HG02763 (cell line): Measurements from ENCODE around the gene POMGNT1.

ENCODE experiments used
- ATAC-seq: cut with Tn5 transposase; IDR thresholded peaks from one replicate; pipeline ENCODE4 v1.9.1; 2021; ENCODE audit warnings: mild to moderate bottlenecking, moderate library complexity; ENCODE audit not compliant: unreplicated experiment

POMGNT1 gene

DNA sequence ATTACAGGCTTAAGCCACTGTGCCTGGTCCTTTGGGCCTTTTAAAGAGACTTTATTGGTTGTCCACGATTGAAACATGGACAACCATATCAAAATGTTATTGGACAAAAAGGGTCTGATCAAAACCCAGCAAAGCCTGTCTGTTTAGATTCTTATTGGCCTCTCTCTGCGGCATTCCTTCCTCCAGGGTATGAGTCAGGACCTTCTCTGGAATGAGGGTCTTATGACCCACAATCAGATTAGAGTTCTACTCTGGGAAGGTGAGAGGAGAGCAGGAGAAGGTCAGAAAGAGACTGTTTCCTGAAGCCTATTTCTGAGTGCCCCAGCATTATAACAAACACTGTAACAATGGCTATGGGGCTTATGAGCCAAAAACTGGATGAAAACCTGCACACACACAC is 12.8 kb upstream of the POMGNT1 start:
- no peak for ATAC-seq

DNA sequence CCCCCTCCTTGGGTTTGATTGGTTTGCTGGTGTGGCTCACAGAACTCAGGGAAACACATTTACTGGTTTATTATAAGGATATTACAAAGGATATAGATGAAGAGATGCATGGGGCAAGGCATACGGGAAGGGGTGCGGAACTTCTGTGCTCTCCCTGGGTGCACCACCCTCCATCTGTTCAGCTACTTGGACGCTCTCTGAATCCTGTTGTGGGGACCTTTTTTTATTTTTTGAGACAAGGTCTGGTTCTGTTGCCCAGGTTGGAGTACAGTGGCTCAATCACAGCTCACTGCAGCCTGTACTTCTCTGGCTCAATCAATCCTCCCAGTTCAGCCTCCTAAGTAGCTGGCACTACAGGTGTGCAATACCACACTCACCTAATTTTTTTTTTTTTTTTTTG is 12.3 kb upstream of the POMGNT1 start:
- no peak for ATAC-seq

DNA sequence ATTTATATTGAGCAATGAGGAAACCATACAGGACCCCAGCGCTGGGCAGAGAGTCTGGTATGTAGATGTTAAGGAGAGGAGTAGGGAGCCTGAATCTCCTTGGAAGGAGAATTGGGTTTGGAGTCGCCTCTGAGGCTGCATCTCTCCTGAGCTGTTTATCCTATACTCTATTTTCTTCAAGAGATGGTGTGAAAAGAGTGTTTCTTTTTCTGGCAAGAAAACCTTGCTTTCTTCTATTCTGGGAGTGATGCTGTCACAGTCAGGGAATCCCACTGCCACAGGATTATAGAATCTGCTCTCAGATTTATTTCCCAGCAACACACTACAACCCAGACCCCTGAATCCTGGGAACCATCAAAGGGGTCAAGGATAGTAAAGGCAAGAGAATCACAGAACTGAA is 8.2 kb upstream of the POMGNT1 start:
- ATAC-seq, result no peak

DNA sequence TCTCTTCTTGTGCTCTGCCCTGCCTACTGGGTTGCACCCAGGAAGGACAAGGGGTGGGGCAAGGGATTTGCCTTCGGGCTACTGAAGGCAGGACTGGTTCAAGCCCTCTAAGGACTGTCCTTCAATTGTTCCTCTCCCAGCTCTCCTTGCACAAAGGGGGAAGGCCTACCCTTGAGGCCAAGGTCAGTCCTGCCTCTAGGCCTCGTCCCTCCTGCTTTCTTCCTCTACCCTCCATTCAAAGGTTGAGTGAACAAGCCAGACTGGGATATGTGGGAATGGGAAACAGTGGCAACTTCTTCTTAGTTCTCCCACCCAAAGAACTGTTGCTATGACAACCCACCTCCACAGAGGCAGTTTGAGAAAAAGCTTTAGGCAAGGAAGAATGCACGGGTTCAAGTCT is 7.6 kb upstream of the POMGNT1 start:
- no peak for ATAC-seq

DNA sequence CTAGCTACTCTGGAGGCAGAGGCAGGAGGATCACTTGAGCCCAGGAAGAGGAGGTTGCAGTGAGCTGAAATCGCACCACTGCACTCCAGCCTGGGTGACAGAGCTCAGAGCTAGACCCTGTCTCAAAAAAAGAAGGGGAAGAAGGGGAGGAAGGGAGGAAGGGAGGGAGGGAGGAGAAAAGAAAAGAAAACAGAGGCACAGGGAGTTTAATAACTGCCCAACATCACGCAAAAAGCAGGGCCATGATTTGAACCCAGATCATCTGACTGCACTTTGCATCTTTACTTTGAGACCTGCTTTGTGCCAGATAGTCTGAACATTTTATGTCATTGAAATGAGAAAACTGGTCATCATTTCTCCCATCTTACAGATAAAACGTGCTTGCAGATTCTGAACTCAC is 6.9 kb upstream of the POMGNT1 start:
- ATAC-seq, result no peak

DNA sequence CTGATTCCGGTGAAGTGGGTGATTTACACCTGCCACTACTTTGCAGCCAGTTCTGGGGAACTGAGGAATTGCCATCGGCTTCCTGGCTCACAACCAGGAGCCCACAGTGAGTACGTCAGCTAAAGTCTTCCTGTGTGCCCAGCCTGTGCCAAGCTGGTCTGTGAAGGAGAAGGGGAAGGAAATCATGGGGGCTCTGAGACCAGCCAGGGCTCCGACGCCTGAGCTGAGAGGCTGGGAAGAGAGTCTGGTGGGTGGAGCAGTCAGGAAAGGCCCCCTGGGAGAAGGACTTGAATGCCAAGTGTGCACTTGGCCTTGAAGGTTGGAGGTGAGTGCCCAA is 6.1 kb upstream of the POMGNT1 start:
- no peak for ATAC-seq

DNA sequence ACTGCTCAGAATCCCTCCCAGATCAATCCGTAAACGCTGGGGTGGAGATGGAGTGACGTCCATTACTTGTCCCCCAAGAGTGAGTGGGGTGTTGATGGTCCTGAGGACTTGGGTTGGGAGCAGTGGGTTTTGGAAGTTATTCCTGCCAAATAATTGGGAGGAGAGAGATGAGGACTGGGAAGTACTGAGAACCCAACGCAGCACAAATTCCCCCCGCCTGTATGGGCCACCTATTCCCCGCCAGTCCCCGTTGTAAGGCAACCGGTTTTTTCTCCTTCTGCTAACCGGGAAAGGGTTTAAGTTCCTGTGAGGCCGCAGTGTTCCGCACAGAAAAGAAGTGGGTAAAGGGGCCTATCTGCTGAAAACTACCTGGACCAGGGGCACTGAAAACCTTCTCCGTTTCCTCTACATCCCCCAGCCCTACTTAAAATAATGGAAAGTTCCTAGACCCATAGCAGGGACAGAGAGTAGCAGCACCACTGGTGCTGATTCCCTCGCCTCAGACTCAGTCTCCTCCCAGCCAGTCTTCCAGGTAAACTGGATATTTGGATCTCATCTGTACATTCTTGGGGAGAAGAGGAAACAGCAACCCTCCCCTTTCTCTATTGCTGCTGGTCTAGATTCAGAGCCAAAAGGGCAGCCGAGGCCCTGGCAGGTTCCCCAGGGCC is 5.6 kb upstream of the POMGNT1 start:
- ATAC-seq, result no peak

DNA sequence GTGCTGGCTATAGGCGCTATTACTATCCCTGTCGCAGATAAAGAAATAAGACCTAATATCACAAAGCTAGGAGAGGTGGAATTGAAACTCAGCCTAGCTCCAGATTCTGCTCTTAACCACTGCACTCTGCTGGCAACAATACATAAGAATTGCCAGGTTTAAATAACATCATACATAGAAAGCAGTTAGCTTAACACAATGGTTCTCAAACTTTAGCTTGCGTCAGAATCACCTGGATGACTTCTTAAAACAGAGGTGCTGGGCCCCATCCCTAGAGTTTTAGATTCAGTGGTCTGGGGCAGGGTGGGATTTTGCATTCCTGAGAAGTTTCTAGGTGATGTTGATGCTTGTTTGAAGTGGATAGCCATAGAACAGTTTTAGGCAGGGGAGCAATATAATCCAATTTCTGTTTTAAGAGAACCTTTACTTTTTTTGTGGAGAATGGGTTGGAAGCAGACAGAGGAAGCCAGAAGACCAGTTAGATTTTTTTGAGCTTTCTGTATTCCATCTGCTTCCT is 1.1 kb upstream of the POMGNT1 start:
- no peak for ATAC-seq

DNA sequence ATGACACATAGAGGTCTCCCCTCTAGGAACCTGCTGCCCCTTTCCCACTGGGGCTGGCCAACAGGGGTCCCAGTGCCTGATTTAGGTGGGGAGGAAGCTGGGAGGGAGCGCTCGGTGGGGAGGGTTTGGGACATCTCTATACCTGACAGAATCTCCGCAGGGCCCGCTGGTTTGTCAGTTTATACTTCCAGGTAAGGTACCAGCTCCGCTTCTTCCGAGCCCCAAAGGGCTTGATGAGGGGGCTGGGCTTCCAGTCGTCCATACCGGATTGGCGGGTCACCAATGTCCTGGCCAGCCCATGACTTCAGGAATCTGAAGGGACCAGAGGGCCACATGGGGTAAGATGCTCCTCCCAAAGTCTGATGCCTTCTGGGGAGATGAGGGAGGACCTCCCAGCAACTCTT is 672 bp downstream of the POMGNT1 start:
- ATAC-seq, result no peak

DNA sequence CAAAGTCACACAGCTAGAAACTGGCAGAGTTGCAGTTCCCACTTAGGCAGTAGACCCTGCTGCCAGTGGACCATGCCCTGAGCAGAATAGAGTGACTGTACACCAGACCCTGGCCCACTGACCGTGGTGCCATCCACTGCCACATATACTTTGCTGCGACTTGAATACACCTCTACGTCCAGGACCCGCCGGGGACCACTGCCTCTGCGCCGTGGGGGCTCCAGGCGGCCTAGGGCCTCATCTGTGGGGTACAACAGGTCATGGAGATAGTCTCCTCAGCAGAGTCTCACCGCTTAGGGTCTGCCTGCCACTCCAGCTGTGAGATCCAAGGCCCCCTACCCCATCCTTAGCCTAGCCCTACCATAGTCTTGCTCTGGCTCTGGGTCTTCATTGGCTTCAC is 1.6 kb downstream of the POMGNT1 start:
- no peak for ATAC-seq

DNA sequence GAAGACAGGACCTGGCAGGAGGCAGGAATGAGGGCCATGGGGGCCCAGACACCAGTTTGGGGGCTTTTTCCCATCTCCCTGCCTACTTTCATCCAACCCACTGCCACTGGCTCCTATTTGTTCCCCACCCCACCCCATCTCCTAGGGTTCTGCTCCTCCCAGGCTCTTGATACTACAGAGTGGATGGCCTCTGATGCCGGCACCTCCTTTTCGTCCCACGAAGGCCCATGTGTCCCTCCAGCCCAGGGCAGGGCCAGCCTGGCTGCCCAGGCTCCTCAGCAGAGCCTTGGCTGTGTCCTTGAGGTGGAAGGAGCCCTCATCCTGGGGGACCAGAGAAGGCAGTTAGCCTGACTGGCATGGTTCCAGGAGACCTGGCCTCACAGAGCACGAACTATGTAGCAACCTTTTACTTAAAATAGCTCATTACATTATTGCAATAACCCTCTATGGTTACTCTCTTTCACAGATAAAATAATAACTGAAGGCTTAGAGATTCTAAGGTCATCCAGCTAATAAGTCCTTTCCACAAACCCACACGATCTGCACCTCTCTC is 3.5 kb downstream of the POMGNT1 start:
- ATAC-seq, result no peak

DNA sequence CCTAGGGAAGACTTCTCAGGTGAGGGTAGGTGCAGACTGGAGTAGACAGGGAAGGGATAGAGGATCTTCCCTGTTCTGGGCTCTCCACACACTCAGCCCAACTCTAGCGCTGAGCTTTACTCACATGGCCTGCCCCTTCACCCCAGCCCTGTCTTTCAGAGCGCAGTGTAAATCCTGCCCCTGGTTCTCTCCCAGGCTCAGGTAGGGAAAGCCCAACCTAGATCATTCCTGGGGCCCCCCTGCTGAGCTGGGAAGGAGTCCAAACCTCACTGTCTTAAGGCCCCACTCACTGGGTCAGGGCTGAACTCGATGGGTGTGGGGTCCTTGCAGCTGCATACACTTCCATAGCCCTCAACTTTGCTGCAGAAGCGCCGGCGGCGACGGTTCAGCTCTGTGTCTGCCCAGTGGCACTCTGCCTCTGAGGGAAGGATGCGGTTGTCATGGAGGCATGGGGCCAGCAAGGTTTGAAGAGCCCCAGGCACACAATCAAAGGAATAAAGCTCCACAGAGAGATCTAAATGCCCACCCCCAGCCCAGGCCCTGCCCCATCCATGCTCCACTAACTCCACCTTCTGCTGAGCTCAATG is 4.2 kb downstream of the POMGNT1 start:
- ATAC-seq, result no peak

DNA sequence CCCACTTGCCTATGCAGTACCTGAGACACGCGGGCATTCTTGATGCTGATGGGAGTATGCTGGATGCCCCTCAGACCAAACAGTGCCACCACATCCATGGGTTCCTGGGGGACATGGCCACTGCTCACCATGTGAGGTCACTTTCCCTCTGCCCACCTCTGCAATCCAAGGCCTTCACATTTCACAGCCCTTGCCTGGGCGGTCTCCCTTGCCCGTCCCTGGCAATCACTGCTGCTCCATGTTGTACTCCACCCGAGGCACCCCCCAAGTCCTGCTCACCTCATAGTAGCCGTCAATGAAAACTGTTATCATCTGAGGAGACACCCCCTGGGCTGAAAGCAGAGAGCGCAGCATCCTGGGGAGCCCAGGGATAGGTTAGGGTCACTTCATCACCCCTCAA is 4.9 kb downstream of the POMGNT1 start:
- ATAC-seq, result no peak

DNA sequence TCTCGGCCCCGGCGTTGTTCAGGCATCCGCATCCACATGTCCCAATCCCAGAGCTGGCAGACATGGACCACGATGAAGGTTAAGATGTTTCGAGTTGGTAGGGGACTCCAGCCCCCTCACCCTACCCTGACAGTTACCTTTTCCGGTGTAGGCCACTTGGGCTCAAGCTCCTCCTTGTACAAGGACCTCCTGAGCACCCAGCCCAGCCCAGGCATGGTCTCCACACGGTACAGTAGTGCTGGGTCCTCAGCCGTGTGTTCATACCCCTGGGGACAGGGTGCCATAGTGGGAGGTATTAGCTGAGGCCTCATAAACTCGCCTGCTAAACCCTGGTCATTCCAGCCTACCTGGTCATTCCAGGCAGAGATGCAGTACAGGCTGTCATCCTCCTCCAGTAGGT is 6.1 kb downstream of the POMGNT1 start:
- ATAC-seq, result no peak

DNA sequence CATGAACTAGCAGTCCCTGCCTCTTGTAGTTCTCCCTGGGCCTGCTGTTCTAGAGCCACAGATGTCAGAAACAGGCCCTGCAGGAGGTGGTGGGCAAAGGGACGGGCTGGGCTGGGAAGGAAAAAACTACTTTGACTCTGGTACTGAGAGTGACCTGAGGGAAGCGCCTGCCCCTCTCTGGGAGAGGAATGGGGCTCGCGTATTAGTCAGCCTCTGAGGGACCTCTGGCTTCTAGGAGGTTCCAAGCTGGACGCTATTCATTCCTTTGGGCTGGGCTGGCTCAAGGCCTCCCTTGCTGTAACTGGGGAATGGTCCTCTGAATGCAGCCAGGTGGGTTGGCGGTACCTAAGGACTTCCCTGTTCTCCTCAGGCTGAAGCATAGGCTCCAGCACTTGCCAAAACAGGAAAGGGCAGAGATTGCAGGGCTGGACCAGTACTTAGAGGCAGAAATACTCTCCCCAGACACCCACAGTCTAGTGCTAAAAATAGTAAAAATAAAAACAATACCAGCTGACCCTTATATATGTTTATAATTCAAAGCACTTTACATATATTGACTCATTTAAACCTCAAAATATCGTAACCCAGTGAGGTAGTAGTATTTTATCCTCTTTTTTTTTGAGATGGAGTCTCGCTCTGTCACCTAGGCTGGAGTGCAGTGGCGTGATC is 7.1 kb downstream of the POMGNT1 start:
- ATAC-seq, result no peak

DNA sequence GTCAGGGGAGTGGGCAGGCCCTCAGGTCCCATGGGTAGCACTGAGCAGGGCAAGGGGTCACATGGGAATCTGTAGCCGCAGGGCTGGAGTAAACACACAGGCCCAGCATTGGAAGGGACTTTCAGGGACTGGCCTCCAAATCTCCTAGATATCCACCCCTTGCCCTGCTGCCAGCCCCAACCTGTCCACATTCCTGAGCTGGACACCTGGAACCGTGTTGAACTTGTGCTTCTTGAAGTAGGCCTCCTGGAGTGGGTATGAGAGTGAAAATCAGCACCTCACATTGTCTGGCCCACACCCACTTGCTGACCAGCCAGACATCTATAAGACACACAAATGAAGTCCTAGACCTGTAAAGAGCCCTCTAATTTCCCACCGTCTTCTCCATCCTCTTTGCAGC is 7.7 kb downstream of the POMGNT1 start:
- no peak for ATAC-seq

DNA sequence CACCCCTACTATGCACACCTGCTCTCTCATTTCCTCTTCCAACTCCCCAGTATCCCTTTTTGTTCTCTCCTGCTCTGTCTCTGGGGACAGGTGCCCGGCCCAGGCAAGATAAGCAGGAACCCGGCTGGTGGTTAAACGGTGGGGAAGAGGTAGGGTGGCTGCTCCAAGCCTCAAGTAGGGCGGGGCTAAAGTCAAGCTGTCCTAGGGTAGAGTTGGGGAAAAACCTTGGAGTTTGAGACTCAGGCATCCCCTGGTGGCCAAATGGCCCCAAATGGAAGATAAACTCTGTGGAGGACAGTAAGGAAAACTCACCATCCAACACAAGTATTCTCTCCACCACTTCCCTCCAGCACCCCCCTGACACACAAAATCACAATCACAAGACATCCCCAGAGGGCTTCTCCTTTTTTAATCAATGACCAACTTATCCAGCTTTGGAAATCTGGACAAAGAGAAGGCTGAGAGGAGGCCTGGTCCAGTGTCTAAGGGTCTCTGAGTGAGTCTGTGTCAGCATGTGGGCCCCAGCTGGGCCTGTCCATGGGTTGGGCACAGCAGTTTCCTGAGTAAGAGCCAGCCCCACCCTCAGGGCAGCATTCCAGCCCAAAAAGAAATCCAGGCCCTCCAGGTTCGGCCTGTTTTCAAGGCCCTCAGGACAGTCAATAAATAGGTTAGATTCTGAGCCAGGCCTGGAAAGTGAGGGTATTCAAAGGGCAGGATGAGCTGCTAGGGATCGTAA is 9.8 kb downstream of the POMGNT1 start:
- ATAC-seq, result no peak

DNA sequence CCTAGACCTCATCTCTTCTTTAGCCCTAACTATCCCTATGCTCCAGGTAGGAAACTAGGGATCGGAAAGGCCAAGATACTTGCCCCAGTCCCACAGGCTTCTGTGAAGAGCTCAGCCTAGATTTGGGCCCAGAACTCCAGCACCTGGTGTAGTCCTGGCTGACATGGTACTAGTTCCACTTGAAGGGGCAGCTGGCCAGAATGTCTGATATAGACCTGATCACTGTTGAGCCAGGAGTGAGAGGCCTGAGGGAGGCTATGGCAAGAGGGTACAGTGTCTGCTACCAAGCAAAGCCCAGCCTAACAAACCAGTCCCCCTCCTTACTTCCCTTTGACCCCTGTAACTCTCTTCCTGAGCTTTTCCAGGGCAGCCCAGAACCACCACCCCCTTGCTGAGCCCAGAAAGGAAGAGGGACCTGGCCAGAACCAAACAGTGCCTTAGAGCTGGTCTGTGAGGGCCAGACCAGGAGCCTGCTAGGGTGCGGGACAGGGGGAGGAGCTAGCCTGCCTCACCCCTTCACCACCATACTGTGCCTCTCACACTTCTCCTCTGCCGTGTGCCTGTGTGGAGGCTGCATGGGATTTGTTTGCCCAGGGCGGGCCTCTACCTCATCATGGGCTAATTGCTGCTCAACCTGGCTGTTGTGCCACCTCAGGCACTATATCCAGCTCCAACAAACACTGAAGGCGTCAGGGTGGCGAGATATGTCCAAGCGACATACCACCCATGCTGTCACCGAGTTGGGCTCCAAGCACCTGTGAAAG is 10.9 kb downstream of the POMGNT1 start:
- ATAC-seq, result no peak

DNA sequence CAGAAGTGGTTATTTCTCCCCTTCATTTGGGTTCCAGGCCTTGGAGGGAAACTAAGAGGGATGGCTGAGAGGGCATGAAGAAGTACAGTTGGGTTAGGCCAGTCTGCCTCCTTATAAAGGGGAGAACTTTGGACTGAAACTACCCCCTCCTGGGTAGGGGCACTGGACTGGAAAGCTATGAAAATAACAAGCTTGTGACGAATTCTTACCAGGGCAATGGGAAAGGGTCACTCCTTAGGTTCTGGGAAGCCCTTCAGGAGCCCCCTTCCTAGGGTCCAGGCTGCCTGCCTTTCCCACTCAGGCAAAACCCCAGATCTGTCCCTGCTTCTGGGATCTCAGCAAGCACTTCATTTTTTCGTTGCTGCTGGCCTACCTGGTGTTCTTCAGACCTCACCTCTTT is 12.2 kb downstream of the POMGNT1 start:
- ATAC-seq, result no peak

DNA sequence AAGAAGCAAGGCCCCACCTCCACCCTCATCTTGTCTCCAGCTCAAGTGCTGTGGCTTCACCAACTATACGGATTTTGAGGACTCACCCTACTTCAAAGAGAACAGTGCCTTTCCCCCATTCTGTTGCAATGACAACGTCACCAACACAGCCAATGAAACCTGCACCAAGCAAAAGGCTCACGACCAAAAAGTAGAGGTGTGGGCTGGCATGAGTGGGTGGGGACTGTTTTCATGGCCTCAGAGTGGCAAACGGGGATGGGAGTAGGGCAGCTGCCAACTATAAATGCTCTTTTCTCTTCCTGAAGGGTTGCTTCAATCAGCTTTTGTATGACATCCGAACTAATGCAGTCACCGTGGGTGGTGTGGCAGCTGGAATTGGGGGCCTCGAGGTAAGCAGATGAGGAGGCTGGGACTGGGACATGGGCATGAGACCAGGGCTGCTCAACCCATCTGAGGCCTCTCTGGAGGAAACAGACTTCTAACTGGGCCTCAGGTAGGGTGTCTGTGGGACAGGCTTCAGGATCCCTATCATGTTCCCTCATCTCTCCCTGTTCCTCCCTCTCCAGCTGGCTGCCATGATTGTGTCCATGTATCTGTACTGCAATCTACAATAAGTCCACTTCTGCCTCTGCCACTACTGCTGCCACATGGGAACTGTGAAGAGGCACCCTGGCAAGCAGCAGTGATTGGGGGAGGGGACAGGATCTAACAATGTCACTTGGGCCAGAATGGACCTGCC is 13.1 kb downstream of the POMGNT1 start:
- no peak for ATAC-seq
